ENCODE data around the gene TSACC. TPM values are rescaled to one million over a fixed set of nuclear protein-coding genes. Genes with fewer than 3 reads are reported as not detected.

Gene TSACC
- total and polyA plus RNA-seq, 12 donors, result 0.70 to 4.2 (median 0.90) TPM; not detected in 3

DNA sequence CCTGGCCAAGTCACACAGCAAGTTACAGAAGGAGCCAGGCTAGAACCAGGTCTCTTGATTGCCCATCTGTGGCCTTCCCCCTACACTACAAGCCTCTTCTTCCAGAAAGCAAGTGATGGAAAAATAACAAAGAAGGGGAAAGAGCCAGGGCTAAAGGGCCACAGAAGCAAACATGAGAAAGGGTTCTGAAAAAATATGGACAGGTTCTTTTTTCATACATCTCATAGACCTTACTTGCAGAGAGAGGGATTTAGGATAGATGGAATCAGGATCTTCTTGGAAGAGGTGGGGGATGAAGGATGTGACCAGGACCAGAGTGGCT lies 33.9 kb downstream of the TSACC start:
- no peaks in the 10 kb centered on the region for H3K36me3 ChIP-seq (replicated peaks in 1 of 2)
- H3K4me1 ChIP-seq (replicated peaks in 1 of 2), result peaks cover 4 to 14% of the 10 kb centered on the region in 2 donors
- intact Hi-C loops (cut with DNase I), result no loop called here
- TF ChIP-seq POLR2A (IDR thresholded peaks at IDR 0.05), result no peak
- TF ChIP-seq, protein P1, sequence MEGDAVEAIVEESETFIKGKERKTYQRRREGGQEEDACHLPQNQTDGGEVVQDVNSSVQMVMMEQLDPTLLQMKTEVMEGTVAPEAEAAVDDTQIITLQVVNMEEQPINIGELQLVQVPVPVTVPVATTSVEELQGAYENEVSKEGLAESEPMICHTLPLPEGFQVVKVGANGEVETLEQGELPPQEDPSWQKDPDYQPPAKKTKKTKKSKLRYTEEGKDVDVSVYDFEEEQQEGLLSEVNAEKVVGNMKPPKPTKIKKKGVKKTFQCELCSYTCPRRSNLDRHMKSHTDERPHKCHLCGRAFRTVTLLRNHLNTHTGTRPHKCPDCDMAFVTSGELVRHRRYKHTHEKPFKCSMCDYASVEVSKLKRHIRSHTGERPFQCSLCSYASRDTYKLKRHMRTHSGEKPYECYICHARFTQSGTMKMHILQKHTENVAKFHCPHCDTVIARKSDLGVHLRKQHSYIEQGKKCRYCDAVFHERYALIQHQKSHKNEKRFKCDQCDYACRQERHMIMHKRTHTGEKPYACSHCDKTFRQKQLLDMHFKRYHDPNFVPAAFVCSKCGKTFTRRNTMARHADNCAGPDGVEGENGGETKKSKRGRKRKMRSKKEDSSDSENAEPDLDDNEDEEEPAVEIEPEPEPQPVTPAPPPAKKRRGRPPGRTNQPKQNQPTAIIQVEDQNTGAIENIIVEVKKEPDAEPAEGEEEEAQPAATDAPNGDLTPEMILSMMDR (IDR thresholded peaks at IDR 0.05), result no peak
- no peak overlapping the region for H3K4me3 ChIP-seq
- no peak for DNase-seq
- no peaks in the 10 kb centered on the region for H3K27me3 ChIP-seq
- no peaks in the 10 kb centered on the region for H3K9me3 ChIP-seq (replicated peaks in 1 of 3)
- H3K27ac ChIP-seq, result no peak overlapping the region

- H3K27ac ChIP-seq, result no peak overlapping the region
- no peak for DNase-seq
- H3K9me3 ChIP-seq (replicated peaks in 1 of 3), result no peaks in the 10 kb centered on the region
- intact Hi-C loops (cut with DNase I), result no loop called here
- H3K36me3 ChIP-seq (replicated peaks in 1 of 2), result no peaks in the 10 kb centered on the region
- peaks cover 4 to 14% of the 10 kb centered on the region in 2 donors for H3K4me1 ChIP-seq (replicated peaks in 1 of 2)
- H3K27me3 ChIP-seq, result no peaks in the 10 kb centered on the region
- 80 to 92% (median 83%) methylated on average over 4 of the region's 4 CpGs for WGBS, 4 donors
- no peak overlapping the region for H3K4me3 ChIP-seq
- TF ChIP-seq, protein P1 (IDR thresholded peaks at IDR 0.05), result no peak
- TF ChIP-seq POLR2A (IDR thresholded peaks at IDR 0.05), result no peak
Observed at GRCh38 chr1:156372876-156373275, 34.5 kb downstream of the TSACC start.

GRCh38 chr1:156373546-156373945 lies 35.2 kb downstream of the TSACC start:
- no peaks in the 10 kb centered on the region for H3K36me3 ChIP-seq (replicated peaks in 1 of 2)
- no peak for DNase-seq
- peaks cover 4 to 10% of the 10 kb centered on the region in 2 donors for H3K4me1 ChIP-seq (replicated peaks in 1 of 2)
- intact Hi-C loops (cut with DNase I), result no loop called here
- no peaks in the 10 kb centered on the region for H3K27me3 ChIP-seq
- no peak overlapping the region for H3K4me3 ChIP-seq
- TF ChIP-seq POLR2A (IDR thresholded peaks at IDR 0.05), result no peak
- TF ChIP-seq, protein P1 (IDR thresholded peaks at IDR 0.05), result no peak
- H3K9me3 ChIP-seq (replicated peaks in 1 of 3), result no peaks in the 10 kb centered on the region
- no peak overlapping the region for H3K27ac ChIP-seq

DNA sequence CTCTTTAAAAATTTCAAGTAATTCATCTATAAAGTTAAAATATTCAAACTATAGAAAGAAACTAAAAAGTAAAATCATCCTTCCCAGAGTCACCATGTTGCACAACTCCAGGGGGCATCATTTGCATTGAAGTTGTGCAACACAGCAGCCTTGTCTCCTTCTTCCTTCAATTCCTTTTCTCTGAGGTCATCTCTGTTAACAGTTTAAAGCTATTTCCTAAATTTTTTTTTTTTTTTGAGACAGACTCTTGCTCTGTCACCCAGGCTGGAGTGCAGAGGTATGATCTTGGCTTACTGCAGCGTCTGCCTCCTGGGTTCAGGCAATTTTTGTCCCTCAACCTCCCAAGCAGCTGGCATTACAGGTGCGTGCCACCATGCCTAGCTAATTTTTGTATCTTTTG lies 37.8 kb downstream of the TSACC start:
- H3K9me3 ChIP-seq (replicated peaks in 1 of 3), result no peaks in the 10 kb centered on the region
- peak in 1 of 7 donors; percentile 14 for DNase-seq
- H3K4me3 ChIP-seq, result no peak overlapping the region
- 77 to 97% (median 93%) methylated on average over 2 of the region's 2 CpGs for WGBS, 4 donors
- H3K27me3 ChIP-seq, result no peaks in the 10 kb centered on the region
- no peak overlapping the region for H3K27ac ChIP-seq
- TF ChIP-seq POLR2A (IDR thresholded peaks at IDR 0.05), result no peak
- TF ChIP-seq, protein P1 (IDR thresholded peaks at IDR 0.05), result no peak
- H3K4me1 ChIP-seq (replicated peaks in 1 of 2), result no peaks in the 10 kb centered on the region
- H3K36me3 ChIP-seq (replicated peaks in 1 of 2), result no peaks in the 10 kb centered on the region
- intact Hi-C loops (cut with DNase I), result no loop called here
